ENCODE measurements around the gene EPHA3. TPM values are rescaled to one million over a fixed set of nuclear protein-coding genes. Genes with fewer than 3 reads are reported as not detected.

The EPHA3 gene
- total and polyA plus RNA-seq, 2 donors (not counting 1 experiment from before 2014, with no cell fraction given), result 0.01 TPM; not detected in 1

GRCh38 chr3:89332386-89332785 lies 225.0 kb downstream of the EPHA3 start:
- CTCF ChIA-PET, result no interaction called here

DNA sequence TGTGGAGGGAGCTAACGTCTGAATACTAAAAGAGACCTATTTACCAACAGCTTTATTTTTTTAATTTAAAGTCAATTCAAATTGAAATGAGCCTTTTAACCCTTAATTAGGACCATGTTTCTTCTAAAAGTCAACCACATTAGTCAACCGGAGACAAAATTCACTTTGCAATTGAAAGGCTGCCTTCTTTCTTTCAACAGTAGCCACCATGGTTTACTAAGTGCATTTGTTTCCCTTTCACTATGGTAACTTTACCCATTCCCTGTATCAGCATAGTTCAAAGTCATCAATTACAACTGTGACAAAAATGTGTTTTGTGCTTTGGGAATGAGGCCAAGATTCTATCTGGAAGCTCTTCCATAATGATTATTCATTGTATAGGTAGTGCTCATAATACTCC lies 225.4 kb downstream of the EPHA3 start:
- Histone ChIP-seq H2AFZ (ENCODE audit: insufficient read depth, low read depth, low read length, poor library complexity, severe bottlenecking) (no peak overlapping the region), H3K4me1 (ENCODE audit: control insufficient read depth in 2 of 2, insufficient read depth in 2 of 2, low read length in 2 of 2) (no peaks in the 10 kb centered on the region), H3K4me2 (replicated peaks; ENCODE audit: low read depth, low read length, poor library complexity, severe bottlenecking) (no peak overlapping the region), H3K27ac (ENCODE audit: low read length in 2 of 2) (no peak overlapping the region), H3K79me2 (ENCODE audit: control insufficient read depth, insufficient read depth, low read length) (no peaks in the 10 kb centered on the region), H3K9me3 (ENCODE audit: control extremely low read depth in 1 of 3, control insufficient read depth in 2 of 3, insufficient read depth in 1 of 3, low read length in 2 of 3) (no peaks in the 10 kb centered on the region), H3K4me3 (ENCODE audit: control extremely low read depth in 1 of 5, extremely low read depth in 1 of 5, insufficient read depth in 1 of 5, low read depth in 2 of 5, low read length in 4 of 5) (no peak overlapping the region), H4K20me1 (ENCODE audit: control insufficient read depth, insufficient read depth, low read length, poor library complexity, severe bottlenecking) (no peaks in the 10 kb centered on the region), H3K27me3 (replicated peaks in 1 of 4; ENCODE audit: control extremely low read depth in 1 of 4, control insufficient read depth in 3 of 4, insufficient read depth in 4 of 4, low read length in 3 of 4) (no peaks in the 10 kb centered on the region), H3K9ac (ENCODE audit: low read length) (no peak overlapping the region), H3K36me3 (replicated peaks in 1 of 2; ENCODE audit: control extremely low read depth in 1 of 2, control insufficient read depth in 1 of 2, extremely low read depth in 1 of 2, insufficient read depth in 2 of 2, low read length in 1 of 2) (no peaks in the 10 kb centered on the region)
- ChIA-PET CTCF (no interaction called here), POLR2A (no interaction called here)
- WGBS (ENCODE audit: insufficient coverage), result 100% methylated on average over 1 of the region's 2 CpGs
- ATAC-seq (ENCODE audit: low read depth), result no peak
- no peaks in the 10 kb centered on the region for H3K9me3 Mint-ChIP-seq (ENCODE audit: insufficient read depth)
- no peak overlapping the region for H3K4me3 Mint-ChIP-seq
- TF ChIP-seq CTCF (IDR thresholded peaks at IDR 0.05) (no peak), EZH2 (IDR thresholded peaks at IDR 0.05; ENCODE audit: borderline replicate concordance, insufficient read depth, low read depth, low read length, poor library complexity, severe bottlenecking) (no peak)
- DNase-seq, result no peak
- intact Hi-C loops (cut with micrococcal nuclease), result no loop called here
- no peaks in the 10 kb centered on the region for H3K27me3 Mint-ChIP-seq
- H3K4me1 Mint-ChIP-seq, result no peaks in the 10 kb centered on the region
- H3K27ac Mint-ChIP-seq, result no peak overlapping the region

More at GRCh38 chr3:89332386-89332785, 225.0 kb downstream of the EPHA3 start:
- H3K27me3 Mint-ChIP-seq, result no peaks in the 10 kb centered on the region
- Histone ChIP-seq H3K36me3 (replicated peaks in 1 of 2; ENCODE audit: control extremely low read depth in 1 of 2, control insufficient read depth in 1 of 2, extremely low read depth in 1 of 2, insufficient read depth in 2 of 2, low read length in 1 of 2) (no peaks in the 10 kb centered on the region), H3K9ac (ENCODE audit: low read length) (no peak overlapping the region), H3K79me2 (ENCODE audit: control insufficient read depth, insufficient read depth, low read length) (no peaks in the 10 kb centered on the region), H4K20me1 (ENCODE audit: control insufficient read depth, insufficient read depth, low read length, poor library complexity, severe bottlenecking) (no peaks in the 10 kb centered on the region), H3K27me3 (replicated peaks in 1 of 4; ENCODE audit: control extremely low read depth in 1 of 4, control insufficient read depth in 3 of 4, insufficient read depth in 4 of 4, low read length in 3 of 4) (no peaks in the 10 kb centered on the region), H3K9me3 (ENCODE audit: control extremely low read depth in 1 of 3, control insufficient read depth in 2 of 3, insufficient read depth in 1 of 3, low read length in 2 of 3) (no peaks in the 10 kb centered on the region), H3K4me3 (ENCODE audit: control extremely low read depth in 1 of 5, extremely low read depth in 1 of 5, insufficient read depth in 1 of 5, low read depth in 2 of 5, low read length in 4 of 5) (no peak overlapping the region), H2AFZ (ENCODE audit: insufficient read depth, low read depth, low read length, poor library complexity, severe bottlenecking) (no peak overlapping the region), H3K4me1 (ENCODE audit: control insufficient read depth in 2 of 2, insufficient read depth in 2 of 2, low read length in 2 of 2) (no peaks in the 10 kb centered on the region), H3K4me2 (replicated peaks; ENCODE audit: low read depth, low read length, poor library complexity, severe bottlenecking) (no peak overlapping the region), H3K27ac (ENCODE audit: low read length in 2 of 2) (no peak overlapping the region)
- DNase-seq (no peak), ATAC-seq (ENCODE audit: low read depth) (no peak)
- TF ChIP-seq CTCF (IDR thresholded peaks at IDR 0.05) (no peak), EZH2 (IDR thresholded peaks at IDR 0.05; ENCODE audit: borderline replicate concordance, insufficient read depth, low read depth, low read length, poor library complexity, severe bottlenecking) (no peak)
- intact Hi-C loops (cut with micrococcal nuclease), result no loop called here
- H3K4me1 Mint-ChIP-seq, result no peaks in the 10 kb centered on the region
- no peak overlapping the region for H3K4me3 Mint-ChIP-seq
- H3K27ac Mint-ChIP-seq, result no peak overlapping the region
- WGBS (ENCODE audit: insufficient coverage), result 94% methylated on average over 2 of the region's 2 CpGs
- no peaks in the 10 kb centered on the region for H3K9me3 Mint-ChIP-seq (ENCODE audit: insufficient read depth)
- POLR2A ChIA-PET, result no interaction called here

Measured in B cell (primary cell).